HepG2 (cell line): ENCODE results near the gene FBN2. TPM values are rescaled to one million over a fixed set of nuclear protein-coding genes. Genes with fewer than 3 reads are reported as not detected.

Source experiments
- ATAC-seq: fragments of 200-7000 bp; cut with Tn5 transposase; 3 replicates; pipeline ENCODE4 v1.9.1; 2020; ENCODE audit warnings: mild to moderate bottlenecking, moderate library complexity
- BruUV-seq: library from RNA; stranded (reverse); fragments of 400-500 nt; replicated peaks from 2 replicates; lab custom pipeline; 2021; lab: Mats Ljungman, UMichigan
- CTCF ChIA-PET: fragments of 300-600 bp; formaldehyde crosslinking; extraction: SDS; loops from one replicate; lab custom pipeline; 2021; ENCODE audit warnings: low total read pairs, inconsistent platforms, low intra/inter-chr PET ratio; lab: Yijun Ruan, JAX
- POLR2A ChIA-PET: fragments of 350-600 bp; sonication (Branson Sonifier 250); formaldehyde crosslinking; loops from one replicate; lab custom pipeline; 2020; ENCODE audit warnings: antibody characterized with exemption, inconsistent platforms; lab: Yijun Ruan, JAX
- DNase-seq: peaks from one replicate; pipeline ENCODE4 v3.0.0-alpha.2; 2015; ENCODE audit warnings: low spot score
- FAIRE-seq: peaks from 3 replicates; lab custom pipeline; 2011; peaks lifted over from hg19 to GRCh38; lab: Jason Lieb, UNC
- H2AFZ ChIP-seq: one replicate; pipeline ENCODE4 v1.6.1; 2011; ENCODE audit warnings: low read length, inconsistent platforms
- H3K27ac ChIP-seq: fragments of 300-600 bp; 3 replicates; pipeline ENCODE4 v1.8.0; 2011; ENCODE audit warnings: mixed run types, mild to moderate bottlenecking, mixed read lengths, low read length, inconsistent platforms; ENCODE audit not compliant: insufficient read depth; ENCODE audit errors: extremely low read length
- H3K27me3 ChIP-seq, 2 experiments: fragments of 200-600 bp in 1 of 2; 2 replicates in 1 of 2; 3 replicates in 1 of 2; pipeline versions ENCODE4 v1.6.0 to v1.8.0; 2011; ENCODE audit warnings: low read length in 2 of 2, mild to moderate bottlenecking in 2 of 2, moderate library complexity in 2 of 2, inconsistent platforms in 1 of 2; ENCODE audit not compliant: insufficient read depth in 2 of 2, control insufficient read depth in 1 of 2
- H3K36me3 ChIP-seq, 2 experiments: fragments of 200-600 bp in 1 of 2; replicated peaks in 1 of 2; 2 replicates in 1 of 2; 3 replicates in 1 of 2; pipeline versions ENCODE4 v1.5.1 to v1.8.0; 2011; ENCODE audit warnings: low read length in 2 of 2, inconsistent platforms in 1 of 2; ENCODE audit not compliant: insufficient read depth in 2 of 2, control insufficient read depth in 1 of 2
- H3K4me1 ChIP-seq: 2 replicates; pipeline ENCODE4 v1.5.1; 2012; ENCODE audit warnings: low read length, inconsistent platforms; ENCODE audit not compliant: insufficient read depth
- H3K4me2 ChIP-seq: 2 replicates; pipeline ENCODE4 v1.6.0; 2011; ENCODE audit warnings: low read depth, low read length, inconsistent platforms
- H3K4me3 ChIP-seq, 3 experiments: fragments of 200-600 bp in 1 of 3; sonication (generic), shearing (Covaris generic) in 1 of 3; replicated peaks in 1 of 3; 2 replicates each; pipeline ENCODE4 v1.5.1; 2011 to 2016; ENCODE audit warnings: low read length in 3 of 3, inconsistent platforms in 2 of 3, low read depth in 2 of 3, mild to moderate bottlenecking in 2 of 3, control low read depth in 1 of 3, mixed read lengths in 1 of 3; ENCODE audit not compliant: insufficient read depth in 1 of 3
- H3K79me2 ChIP-seq: one replicate; pipeline ENCODE4 v1.6.1; 2011; ENCODE audit warnings: low read length, inconsistent platforms; ENCODE audit not compliant: insufficient read depth
- H3K9ac ChIP-seq: 2 replicates; pipeline ENCODE4 v1.6.0; 2011; ENCODE audit warnings: mild to moderate bottlenecking, low read depth, low read length, inconsistent platforms; ENCODE audit not compliant: insufficient read depth
- H3K9me3 ChIP-seq: 2 replicates; pipeline ENCODE4 v1.5.1; 2012; ENCODE audit warnings: mild to moderate bottlenecking, low read length
- H4K20me1 ChIP-seq: 2 replicates; pipeline ENCODE4 v1.6.0; 2011; ENCODE audit warnings: inconsistent platforms, mild to moderate bottlenecking, low read length, moderate library complexity; ENCODE audit not compliant: insufficient read depth
- ELF3 ChIP-seq: IDR thresholded peaks from 2 replicates; pipeline ENCODE4 v1.6.1; 2016; ENCODE audit warnings: missing genetic modification reagents, missing compliant biosample characterization
- HDAC1 ChIP-seq: sonication (generic); formaldehyde crosslinking; IDR thresholded peaks from 2 replicates; pipeline ENCODE4 v1.5.1; 2020; ENCODE audit warnings: mild to moderate bottlenecking, missing genetic modification reagents
- HOXA3 ChIP-seq: sonication (generic); formaldehyde crosslinking; IDR thresholded peaks from 2 replicates; pipeline ENCODE4 v1.5.0; 2020; ENCODE audit warnings: missing genetic modification reagents
- JUN ChIP-seq: sonication (generic); formaldehyde crosslinking; IDR thresholded peaks from 2 replicates; pipeline ENCODE4 v1.4.0; 2020; ENCODE audit warnings: mild to moderate bottlenecking, missing genetic modification reagents
- KLF6 ChIP-seq: IDR thresholded peaks from 2 replicates; pipeline ENCODE4 v1.8.0; 2016; ENCODE audit warnings: missing biosample characterization, missing genetic modification reagents
- MIXL1 ChIP-seq: IDR thresholded peaks from 2 replicates; pipeline ENCODE4 v1.6.1; 2016
- MZF1 ChIP-seq: sonication (generic); formaldehyde crosslinking; IDR thresholded peaks from 2 replicates; pipeline ENCODE4 v1.8.1; 2023; ENCODE audit warnings: mild to moderate bottlenecking, missing genetic modification reagents, borderline replicate concordance
- NFRKB ChIP-seq: fragments of 450-650 bp; IDR thresholded peaks from 2 replicates; pipeline ENCODE4 v1.6.1; 2017
- RFX5 ChIP-seq: IDR thresholded peaks from 2 replicates; pipeline ENCODE4 v1.6.1; 2011; ENCODE audit warnings: low read depth, low read length, improper control_type of control experiment
- SP2 ChIP-seq: sonication (generic); formaldehyde crosslinking; IDR thresholded peaks from 2 replicates; pipeline ENCODE4 v1.5.1; 2020; ENCODE audit warnings: mild to moderate bottlenecking, missing genetic modification reagents
- YEATS2 ChIP-seq: sonication (generic); formaldehyde crosslinking; IDR thresholded peaks from 2 replicates; pipeline ENCODE4 v1.4.0; 2020; ENCODE audit warnings: missing genetic modification reagents, borderline replicate concordance
- ZBTB8A ChIP-seq: sonication (generic); formaldehyde crosslinking; IDR thresholded peaks from 2 replicates; pipeline ENCODE4 v1.4.0; 2020; ENCODE audit warnings: mild to moderate bottlenecking, low read depth, missing genetic modification reagents, borderline replicate concordance
- ZNF407 ChIP-seq: sonication (generic); formaldehyde crosslinking; IDR thresholded peaks from one replicate; pipeline ENCODE4 v1.5.1; 2020; ENCODE audit warnings: mild to moderate bottlenecking, missing genetic modification reagents; ENCODE audit errors: not compliant biosample characterization
- ZNF430 ChIP-seq: sonication (generic); formaldehyde crosslinking; IDR thresholded peaks from 2 replicates; pipeline ENCODE4 v1.9.0; 2021; ENCODE audit warnings: mild to moderate bottlenecking, missing genetic modification reagents
- ZNF746 ChIP-seq: sonication (generic); formaldehyde crosslinking; IDR thresholded peaks from 2 replicates; pipeline ENCODE4 v1.8.0; 2022; ENCODE audit warnings: mild to moderate bottlenecking, missing genetic modification reagents
- WGBS: methylation state at CpG from one replicate; pipeline ENCODE4 v1.1.6; 2017; ENCODE audit warnings: low lambda C conversion rate; 5-methylcytosine and 5-hydroxymethylcytosine counted together
- in situ Hi-C: cut with HindIII; loops from 2 replicates; pipeline ENCODE4 v1.10.0; 2017; ENCODE audit warnings: low pct_unique_long_range_greater_than_20kb; ENCODE audit not compliant: extremely low pct_ligation_motif_present
- intact Hi-C: fragments of 100-400 bp; cut with micrococcal nuclease; formaldehyde crosslinking; loops from one replicate; pipeline ENCODE4 v1.10.0; 2022; ENCODE audit not compliant: unreplicated experiment
- polyA plus RNA-seq, 8 experiments: library from polyadenylated mRNA; depleted of rRNA in 3 of 8; stranded (reverse) in 7 of 8; unstranded in 1 of 8; fragments of >200 nt; fragmentation: Illumina TruSeq in 4 of 8; extraction: Trizol in 4 of 8; gene quantifications; 2 replicates each; pipeline versions ENCODE4 v1.2.1 to v1.2.3, GENCODE V29; 2011 to 2016; ENCODE audit warnings: low read depth in 4 of 8, missing spikeins in 1 of 8, mixed read lengths in 1 of 8; ENCODE audit not compliant: insufficient read depth in 1 of 8
- total RNA-seq, 5 experiments: library from RNA; depleted of rRNA; stranded (reverse); fragments of >200 nt; fragmentation: Illumina TruSeq; extraction: Trizol; gene quantifications; 2 replicates each; pipeline ENCODE4 v1.2.3, GENCODE V29; 2016; ENCODE audit warnings: low read depth in 1 of 5

Gene FBN2
- total and polyA plus RNA-seq, 2 of the 13 experiments (the other 11 are each of a cell fraction or from before 2014, with no cell fraction given) = not detected

GRCh38 chr5:128378632-128379031 is 159.4 kb downstream of the FBN2 start (continued):
- TF ChIP-seq NFRKB = no peak

- WGBS = 90% methylated on average over 2 of the region's 2 CpGs
- CTCF ChIA-PET = no interaction called here
- POLR2A ChIA-PET = no interaction called here
Observed at GRCh38 chr5:128378196-128378595, 159.8 kb downstream of the FBN2 start.

More at GRCh38 chr5:128378196-128378595, 159.8 kb downstream of the FBN2 start:
- no peaks in the 10 kb centered on the region for H3K4me1 ChIP-seq
- BruUV-seq = no TSS peak
- H3K27me3 ChIP-seq = no peaks in the 10 kb centered on the region
- no peak overlapping the region for H3K4me3 ChIP-seq
- no peak overlapping the region for H3K4me2 ChIP-seq
- no peaks in the 10 kb centered on the region for H4K20me1 ChIP-seq
- H2AFZ ChIP-seq = no peak overlapping the region
- intact Hi-C loops (no loop called here), in situ Hi-C loops (no loop called here)
- no peaks in the 10 kb centered on the region for H3K79me2 ChIP-seq
- H3K36me3 ChIP-seq = no peaks in the 10 kb centered on the region
- DNase-seq (no peak), ATAC-seq (no peak), FAIRE-seq (no peak)
- no peak overlapping the region for H3K27ac ChIP-seq
- TF ChIP-seq ZBTB8A (CRISPR knock-in tag) (no peak), KLF6 (CRISPR knock-in tag) (no peak), JUN (CRISPR knock-in tag) (no peak), MIXL1 (CRISPR knock-in tag) (no peak), HOXA3 (CRISPR knock-in tag) (no peak), MZF1 (CRISPR knock-in tag) (no peak), RFX5 (no peak), SP2 (CRISPR knock-in tag) (no peak), YEATS2 (CRISPR knock-in tag) (no peak), ZNF430 (no peak), ZNF746 (no peak), ELF3 (no peak), ZNF407 (CRISPR knock-in tag) (no peak), HDAC1 (CRISPR knock-in tag) (no peak)
- H3K9me3 ChIP-seq = no peaks in the 10 kb centered on the region
- no peak overlapping the region for H3K9ac ChIP-seq
